Measurements from ENCODE around the gene MED27.

Gene MED27

DNA sequence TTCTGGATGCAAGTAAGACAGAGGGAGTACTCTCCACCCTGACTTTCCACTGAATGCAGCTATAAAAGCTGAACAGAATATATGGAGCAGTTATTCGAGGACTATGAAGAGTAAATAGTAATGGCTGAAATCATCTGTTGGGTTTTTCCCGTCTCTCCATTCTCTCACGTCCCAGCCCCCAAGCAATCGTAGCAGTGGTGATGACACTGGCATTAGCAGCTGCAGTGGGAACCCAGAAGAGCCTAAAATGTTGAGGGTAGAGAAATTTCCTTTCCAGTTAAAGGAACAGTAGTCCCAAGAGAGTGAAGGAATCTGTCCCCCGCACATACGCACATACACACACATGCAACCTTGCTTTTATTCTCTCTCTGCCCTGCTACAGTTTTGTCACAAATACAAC, 33.2 kb downstream of the MED27 start:
- peaks cover 9% of the 10 kb centered on the region for H3K36me3 Mint-ChIP-seq (ENCODE audit: insufficient read depth)

GRCh38 chr9:132044176-132044875, 35.3 kb downstream of the MED27 start:
- ATAC-seq (replicated peaks) (no peak), DNase-seq (no peak)
- Mint-ChIP-seq H3K4me3 (no peak overlapping the region), H3K9me3 (no peaks in the 10 kb centered on the region), H3K4me1 (ENCODE audit: low read depth in 2 of 2) (peaks cover 20 to 25% of the 10 kb centered on the region in 2 donors), H3K27me3 (no peaks in the 10 kb centered on the region), H3K27ac (peak overlapping the region in 1 of 2 donors; percentile 23), H3K36me3 (ENCODE audit: insufficient read depth) (peaks cover 9% of the 10 kb centered on the region)

More for the DNA sequence above, 33.2 kb downstream of the MED27 start:
- peaks cover 19 to 29% of the 10 kb centered on the region in 2 donors for H3K4me1 Mint-ChIP-seq (ENCODE audit: low read depth in 2 of 2)
- no peak overlapping the region for H3K27ac Mint-ChIP-seq
- no peak for ATAC-seq (replicated peaks)
- no peaks in the 10 kb centered on the region for H3K27me3 Mint-ChIP-seq
- H3K4me3 Mint-ChIP-seq, result no peak overlapping the region
- no peaks in the 10 kb centered on the region for H3K9me3 Mint-ChIP-seq
- no peak for DNase-seq

- H3K36me3 Mint-ChIP-seq (ENCODE audit: insufficient read depth), result peaks cover 9% of the 10 kb centered on the region
- ATAC-seq (replicated peaks), result no peak
- peaks cover 15 to 20% of the 10 kb centered on the region in 2 donors for H3K4me1 Mint-ChIP-seq (ENCODE audit: low read depth in 2 of 2)
- no peak overlapping the region for H3K4me3 Mint-ChIP-seq
- H3K27me3 Mint-ChIP-seq, result no peaks in the 10 kb centered on the region
- H3K9me3 Mint-ChIP-seq, result no peaks in the 10 kb centered on the region
- no peak for DNase-seq
- H3K27ac Mint-ChIP-seq, result peak overlapping the region in 1 of 2 donors; percentile 23
Observed at GRCh38 chr9:132043708-132044107, 36.0 kb downstream of the MED27 start.

DNA sequence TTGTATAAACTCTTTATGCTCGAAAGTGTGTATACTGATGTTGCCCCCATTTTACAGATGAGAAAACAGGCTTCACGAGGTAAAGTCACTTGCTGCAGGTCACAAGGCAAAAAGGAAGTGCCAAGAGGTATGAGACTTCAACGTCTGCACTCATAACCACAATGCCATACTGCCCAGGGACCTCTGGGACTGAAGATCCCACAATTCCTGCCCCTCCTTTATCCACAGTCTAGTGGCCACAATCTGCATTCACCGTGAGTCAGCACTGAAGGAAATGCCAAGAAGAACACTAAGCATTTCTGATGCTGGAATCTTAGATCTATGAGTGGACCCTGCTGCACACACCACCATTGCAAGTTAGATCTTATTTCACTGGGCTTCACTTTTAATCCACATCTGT, 37.3 kb downstream of the MED27 start:
- no peaks in the 10 kb centered on the region for H3K9me3 Mint-ChIP-seq
- DNase-seq, result no peak
- peaks cover 15 to 21% of the 10 kb centered on the region in 2 donors for H3K4me1 Mint-ChIP-seq (ENCODE audit: low read depth in 2 of 2)
- peaks cover 9% of the 10 kb centered on the region for H3K36me3 Mint-ChIP-seq (ENCODE audit: insufficient read depth)
- H3K27me3 Mint-ChIP-seq, result no peaks in the 10 kb centered on the region
- H3K27ac Mint-ChIP-seq, result no peak overlapping the region
- ATAC-seq (replicated peaks), result no peak
- H3K4me3 Mint-ChIP-seq, result no peak overlapping the region

- DNase-seq (no peak), ATAC-seq (replicated peaks) (no peak)
- no peaks in the 10 kb centered on the region for H3K27me3 Mint-ChIP-seq
- H3K4me1 Mint-ChIP-seq (ENCODE audit: low read depth in 2 of 2), result peaks cover 14 to 23% of the 10 kb centered on the region in 2 donors
- no peak overlapping the region for H3K4me3 Mint-ChIP-seq
- no peak overlapping the region for H3K27ac Mint-ChIP-seq
- H3K36me3 Mint-ChIP-seq (ENCODE audit: insufficient read depth), result peaks cover 9% of the 10 kb centered on the region
- H3K9me3 Mint-ChIP-seq, result no peaks in the 10 kb centered on the region
Observed at GRCh38 chr9:132041798-132042197, 37.9 kb downstream of the MED27 start.

DNA sequence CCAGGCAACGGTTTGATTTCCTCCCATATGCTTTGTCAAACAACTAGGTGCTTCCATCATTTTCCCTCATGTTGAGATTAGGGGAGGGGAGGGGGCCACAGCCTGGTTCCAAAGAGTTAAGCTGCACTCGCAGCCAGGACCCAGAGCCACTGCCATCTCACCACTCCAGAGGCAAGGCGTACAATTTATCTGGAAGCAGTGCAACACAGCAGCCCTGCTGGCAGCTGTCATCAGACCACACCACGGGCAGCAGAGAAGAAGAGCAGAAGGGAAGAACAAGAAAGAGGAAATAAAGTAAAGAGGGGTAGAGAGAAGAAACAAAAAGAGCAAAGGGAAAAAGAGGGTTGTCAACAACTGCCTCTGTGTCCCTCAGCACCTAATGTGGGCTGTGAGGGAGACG, 38.9 kb downstream of the MED27 start:
- Mint-ChIP-seq H3K36me3 (ENCODE audit: insufficient read depth) (peaks cover 9% of the 10 kb centered on the region), H3K27me3 (no peaks in the 10 kb centered on the region), H3K9me3 (no peaks in the 10 kb centered on the region), H3K4me3 (no peak overlapping the region), H3K4me1 (ENCODE audit: low read depth in 2 of 2) (peaks cover 18 to 29% of the 10 kb centered on the region in 2 donors), H3K27ac (peak overlapping the region in 1 of 2 donors; percentile 12)
- ATAC-seq (replicated peaks) (no peak), DNase-seq (no peak)

GRCh38 chr9:132040246-132040645, 39.4 kb downstream of the MED27 start:
- Mint-ChIP-seq H3K27ac (no peak overlapping the region), H3K4me1 (ENCODE audit: low read depth in 2 of 2) (peaks cover 20 to 27% of the 10 kb centered on the region in 2 donors), H3K9me3 (no peaks in the 10 kb centered on the region), H3K4me3 (no peak overlapping the region), H3K36me3 (ENCODE audit: insufficient read depth) (peaks cover 9% of the 10 kb centered on the region), H3K27me3 (no peaks in the 10 kb centered on the region)
- DNase-seq (no peak), ATAC-seq (replicated peaks) (no peak)

- ATAC-seq (replicated peaks), result no peak
- DNase-seq, result no peak
- Mint-ChIP-seq H3K27me3 (no peaks in the 10 kb centered on the region), H3K9me3 (no peaks in the 10 kb centered on the region), H3K36me3 (ENCODE audit: insufficient read depth) (peaks cover 9% of the 10 kb centered on the region), H3K4me3 (no peak overlapping the region), H3K27ac (no peak overlapping the region), H3K4me1 (ENCODE audit: low read depth in 2 of 2) (peaks cover 25 to 31% of the 10 kb centered on the region in 2 donors)
Observed at GRCh38 chr9:132039284-132039683, 40.4 kb downstream of the MED27 start.

GRCh38 chr9:132037458-132037857, 42.2 kb downstream of the MED27 start:
- DNase-seq (no peak), ATAC-seq (replicated peaks) (no peak)
- no peaks in the 10 kb centered on the region for H3K9me3 Mint-ChIP-seq
- no peak overlapping the region for H3K4me3 Mint-ChIP-seq
- H3K4me1 Mint-ChIP-seq (ENCODE audit: low read depth in 2 of 2), result peaks cover 38 to 43% of the 10 kb centered on the region in 2 donors
- no peaks in the 10 kb centered on the region for H3K27me3 Mint-ChIP-seq
- H3K36me3 Mint-ChIP-seq (ENCODE audit: insufficient read depth), result peaks cover 6% of the 10 kb centered on the region
- no peak overlapping the region for H3K27ac Mint-ChIP-seq

GRCh38 chr9:132036521-132036920, 43.1 kb downstream of the MED27 start:
- DNase-seq (no peak), ATAC-seq (replicated peaks) (no peak)
- no peak overlapping the region for H3K4me3 Mint-ChIP-seq
- H3K36me3 Mint-ChIP-seq (ENCODE audit: insufficient read depth), result peaks cover 3% of the 10 kb centered on the region
- peaks cover 40 to 44% of the 10 kb centered on the region in 2 donors for H3K4me1 Mint-ChIP-seq (ENCODE audit: low read depth in 2 of 2)
- H3K27ac Mint-ChIP-seq, result no peak overlapping the region
- H3K9me3 Mint-ChIP-seq, result no peaks in the 10 kb centered on the region
- no peaks in the 10 kb centered on the region for H3K27me3 Mint-ChIP-seq

GRCh38 chr9:132035679-132036078, 44.0 kb downstream of the MED27 start:
- Mint-ChIP-seq H3K36me3 (ENCODE audit: insufficient read depth) (peaks cover under 1% of the 10 kb centered on the region), H3K27ac (no peak overlapping the region), H3K4me3 (no peak overlapping the region), H3K27me3 (no peaks in the 10 kb centered on the region), H3K9me3 (no peaks in the 10 kb centered on the region), H3K4me1 (ENCODE audit: low read depth in 2 of 2) (peaks cover 41 to 51% of the 10 kb centered on the region in 2 donors)
- DNase-seq (no peak), ATAC-seq (replicated peaks) (no peak)

GRCh38 chr9:132032238-132032950, 47.3 kb downstream of the MED27 start:
- ATAC-seq (replicated peaks) (no peak), DNase-seq (no peak)
- Mint-ChIP-seq H3K9me3 (no peaks in the 10 kb centered on the region), H3K27ac (peak overlapping the region; percentile 66 to 67), H3K4me1 (ENCODE audit: low read depth in 2 of 2) (peaks cover 44 to 73% of the 10 kb centered on the region in 2 donors), H3K36me3 (ENCODE audit: insufficient read depth) (no peaks in the 10 kb centered on the region), H3K27me3 (no peaks in the 10 kb centered on the region), H3K4me3 (no peak overlapping the region)

GRCh38 chr9:132031467-132032237, 48.0 kb downstream of the MED27 start:
- Mint-ChIP-seq H3K27me3 (no peaks in the 10 kb centered on the region), H3K27ac (peak overlapping the region in 1 of 2 donors; percentile 67), H3K9me3 (no peaks in the 10 kb centered on the region), H3K4me1 (ENCODE audit: low read depth in 2 of 2) (peaks cover 44 to 73% of the 10 kb centered on the region in 2 donors), H3K4me3 (no peak overlapping the region), H3K36me3 (ENCODE audit: insufficient read depth) (no peaks in the 10 kb centered on the region)
- peak; percentile 22 for ATAC-seq (replicated peaks)
- no peak for DNase-seq
